Natural killer cell (primary cell): ENCODE results near the gene LRRC53. TPM values are rescaled to one million over a fixed set of nuclear protein-coding genes. Genes with fewer than 3 reads are reported as not detected.

Experiments
- ATAC-seq, 3 donors: fragments of 150-1000 bp in 2 of 3; fragments of 200-7000 bp in 1 of 3; cut with Tn5 transposase; 1 replicate in 1 of 3; 2 replicates in 2 of 3; pipeline ENCODE4 v1.10.0; 2021; ENCODE audit warnings: mild to moderate bottlenecking in 2 of 3, moderate library complexity in 2 of 3
- DNase-seq, 2 donors: peaks; one replicate each; pipeline versions ENCODE4 v3.0.0 to v3.0.0-alpha.2; 2013 to 2021; ENCODE audit warnings: mixed read lengths in 1 of 2
- H3K27ac ChIP-seq: one replicate; pipeline ENCODE4 v1.5.1; 2013; ENCODE audit warnings: mild to moderate bottlenecking, low read length
- H3K27me3 ChIP-seq: one replicate; pipeline ENCODE4 v1.6.1; 2013; ENCODE audit warnings: low read length; ENCODE audit not compliant: control insufficient read depth, insufficient read depth
- H3K36me3 ChIP-seq: one replicate; pipeline ENCODE4 v1.6.1; 2013; ENCODE audit warnings: low read length; ENCODE audit not compliant: control insufficient read depth, insufficient read depth
- H3K4me1 ChIP-seq: one replicate; pipeline ENCODE4 v1.6.1; 2013; ENCODE audit warnings: low read length; ENCODE audit not compliant: control insufficient read depth, insufficient read depth
- H3K4me3 ChIP-seq: one replicate; pipeline ENCODE4 v1.5.1; 2013; ENCODE audit warnings: low read length
- H3K9me3 ChIP-seq: one replicate; pipeline ENCODE4 v1.6.1; 2013; ENCODE audit warnings: low read length; ENCODE audit not compliant: control insufficient read depth, insufficient read depth
- H3K27ac Mint-ChIP-seq, 2 donors: one replicate each; pipeline ENCODE4 v1.8.0; 2022; ENCODE audit warnings: mild to moderate bottlenecking in 2 of 2, mixed read lengths in 2 of 2, moderate library complexity in 1 of 2
- H3K27me3 Mint-ChIP-seq, 2 donors: one replicate each; pipeline ENCODE4 v1.8.0; 2022; ENCODE audit warnings: low read depth in 2 of 2, mixed read lengths in 2 of 2
- H3K36me3 Mint-ChIP-seq: one replicate; pipeline ENCODE4 v1.8.0; 2022; ENCODE audit warnings: mixed read lengths
- H3K4me1 Mint-ChIP-seq, 2 donors: one replicate each; pipeline ENCODE4 v1.8.0; 2022; ENCODE audit warnings: mixed read lengths in 2 of 2
- H3K4me3 Mint-ChIP-seq: one replicate; pipeline ENCODE4 v1.8.0; 2022; ENCODE audit warnings: mild to moderate bottlenecking, moderate library complexity, mixed read lengths
- H3K9me3 Mint-ChIP-seq, 2 donors: one replicate each; pipeline ENCODE4 v1.8.0; 2022; ENCODE audit warnings: mixed read lengths in 2 of 2
- WGBS: methylation state at CpG from one replicate; pipeline ENCODE4 v1.1.7; 2013; ENCODE audit warnings: missing lambda C conversion rate; ENCODE audit not compliant: insufficient coverage; 5-methylcytosine and 5-hydroxymethylcytosine counted together
- intact Hi-C: fragments of 100-400 bp; cut with micrococcal nuclease; formaldehyde crosslinking; loops from one replicate; pipeline ENCODE4 v1.14.2; 2022
- total RNA-seq, 4 donors: library from RNA; stranded (reverse); fragments of 120-200 nt in 1 of 4; gene quantifications; one replicate each; pipeline versions ENCODE4 v1.2.3 to v1.2.4, GENCODE V29; 2013 to 2022
- TF ChIP-seq, protein P1 (sequence below): fragments of 200-600 bp; IDR thresholded peaks from one replicate; pipeline ENCODE4 v1.8.0; 2022; ENCODE audit warnings: antibody characterized with exemption

The LRRC53 gene
- total RNA-seq, 3 donors from 2014 or later (not counting 1 experiment from before 2014, with no cell fraction given), result not detected

DNA sequence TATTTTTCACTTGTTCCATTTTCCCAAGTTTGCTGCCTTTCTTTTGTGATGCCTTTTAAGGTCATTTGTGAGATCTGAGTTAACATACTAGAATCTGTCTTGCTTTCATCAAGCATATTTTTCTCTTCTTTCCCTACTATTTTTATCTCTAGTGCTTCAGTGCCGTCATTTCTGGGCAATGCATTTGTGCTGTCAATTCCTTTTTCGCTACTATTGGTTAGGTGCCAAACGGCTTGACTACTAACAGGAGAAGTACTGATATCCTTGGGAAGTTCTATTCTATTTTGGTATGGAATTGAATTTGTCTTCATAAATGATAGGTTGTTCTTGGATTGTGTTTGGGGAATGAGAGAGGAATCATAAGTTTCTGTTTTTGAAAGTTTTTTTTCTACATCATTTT, 42.2 kb downstream of the LRRC53 start:
- DNase-seq (no peak), ATAC-seq (no peak)
- H3K4me3 Mint-ChIP-seq, result no peak overlapping the region
- H3K27me3 Mint-ChIP-seq, result no peaks in the 10 kb centered on the region
- 79% methylated on average over 3 of the region's 3 CpGs for WGBS
- no peaks in the 10 kb centered on the region for H3K27me3 ChIP-seq
- H3K36me3 ChIP-seq, result no peaks in the 10 kb centered on the region
- no peaks in the 10 kb centered on the region for H3K4me1 ChIP-seq
- intact Hi-C loops, result no loop called here
- no peaks in the 10 kb centered on the region for H3K9me3 Mint-ChIP-seq
- no peaks in the 10 kb centered on the region for H3K36me3 Mint-ChIP-seq
- TF ChIP-seq, protein P1, sequence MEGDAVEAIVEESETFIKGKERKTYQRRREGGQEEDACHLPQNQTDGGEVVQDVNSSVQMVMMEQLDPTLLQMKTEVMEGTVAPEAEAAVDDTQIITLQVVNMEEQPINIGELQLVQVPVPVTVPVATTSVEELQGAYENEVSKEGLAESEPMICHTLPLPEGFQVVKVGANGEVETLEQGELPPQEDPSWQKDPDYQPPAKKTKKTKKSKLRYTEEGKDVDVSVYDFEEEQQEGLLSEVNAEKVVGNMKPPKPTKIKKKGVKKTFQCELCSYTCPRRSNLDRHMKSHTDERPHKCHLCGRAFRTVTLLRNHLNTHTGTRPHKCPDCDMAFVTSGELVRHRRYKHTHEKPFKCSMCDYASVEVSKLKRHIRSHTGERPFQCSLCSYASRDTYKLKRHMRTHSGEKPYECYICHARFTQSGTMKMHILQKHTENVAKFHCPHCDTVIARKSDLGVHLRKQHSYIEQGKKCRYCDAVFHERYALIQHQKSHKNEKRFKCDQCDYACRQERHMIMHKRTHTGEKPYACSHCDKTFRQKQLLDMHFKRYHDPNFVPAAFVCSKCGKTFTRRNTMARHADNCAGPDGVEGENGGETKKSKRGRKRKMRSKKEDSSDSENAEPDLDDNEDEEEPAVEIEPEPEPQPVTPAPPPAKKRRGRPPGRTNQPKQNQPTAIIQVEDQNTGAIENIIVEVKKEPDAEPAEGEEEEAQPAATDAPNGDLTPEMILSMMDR, result no peak
- no peak overlapping the region for H3K27ac ChIP-seq
- H3K4me3 ChIP-seq, result no peak overlapping the region
- no peaks in the 10 kb centered on the region for H3K9me3 ChIP-seq
- H3K27ac Mint-ChIP-seq, result no peak overlapping the region
- no peaks in the 10 kb centered on the region for H3K4me1 Mint-ChIP-seq

DNA sequence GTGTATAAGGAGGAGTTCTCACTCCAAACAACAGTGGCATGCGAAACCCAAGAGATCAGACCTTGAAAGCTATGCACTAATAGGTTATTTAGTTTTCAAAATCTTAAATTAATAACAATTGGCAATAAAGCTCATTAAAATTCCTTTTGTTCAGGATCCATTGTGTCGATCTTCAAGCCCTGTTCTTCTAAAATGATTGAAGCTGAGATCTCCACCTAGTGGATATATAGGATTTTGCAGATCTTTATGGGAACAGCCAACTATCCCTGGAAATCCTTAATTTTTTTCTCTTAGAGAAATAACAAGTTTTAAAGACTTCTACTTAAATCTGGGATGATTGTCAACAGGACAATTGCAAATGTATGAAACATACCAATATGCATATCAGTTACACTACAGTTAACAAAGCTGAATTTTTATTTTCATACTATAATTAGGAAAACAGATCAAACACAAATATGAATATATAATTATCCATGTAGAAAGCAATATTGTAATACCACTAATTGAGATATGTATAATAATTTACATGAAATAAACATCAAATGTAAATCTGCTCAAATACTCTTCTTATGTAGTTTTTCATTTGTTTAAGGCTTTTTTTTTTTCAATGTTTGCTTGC, 43.3 kb downstream of the LRRC53 start:
- Histone ChIP-seq H3K36me3 (no peaks in the 10 kb centered on the region), H3K27ac (no peak overlapping the region), H3K9me3 (no peaks in the 10 kb centered on the region), H3K27me3 (no peaks in the 10 kb centered on the region), H3K4me1 (no peaks in the 10 kb centered on the region), H3K4me3 (no peak overlapping the region)
- Mint-ChIP-seq H3K4me3 (no peak overlapping the region), H3K9me3 (no peaks in the 10 kb centered on the region), H3K4me1 (no peaks in the 10 kb centered on the region), H3K36me3 (no peaks in the 10 kb centered on the region), H3K27ac (no peak overlapping the region), H3K27me3 (no peaks in the 10 kb centered on the region)
- DNase-seq, result peak in 1 of 2 donors; percentile 4
- intact Hi-C loops, result no loop called here
- TF ChIP-seq, protein P1, result no peak
- WGBS, result 20% methylated on average over 1 of the region's 2 CpGs
- no peak for ATAC-seq

DNA sequence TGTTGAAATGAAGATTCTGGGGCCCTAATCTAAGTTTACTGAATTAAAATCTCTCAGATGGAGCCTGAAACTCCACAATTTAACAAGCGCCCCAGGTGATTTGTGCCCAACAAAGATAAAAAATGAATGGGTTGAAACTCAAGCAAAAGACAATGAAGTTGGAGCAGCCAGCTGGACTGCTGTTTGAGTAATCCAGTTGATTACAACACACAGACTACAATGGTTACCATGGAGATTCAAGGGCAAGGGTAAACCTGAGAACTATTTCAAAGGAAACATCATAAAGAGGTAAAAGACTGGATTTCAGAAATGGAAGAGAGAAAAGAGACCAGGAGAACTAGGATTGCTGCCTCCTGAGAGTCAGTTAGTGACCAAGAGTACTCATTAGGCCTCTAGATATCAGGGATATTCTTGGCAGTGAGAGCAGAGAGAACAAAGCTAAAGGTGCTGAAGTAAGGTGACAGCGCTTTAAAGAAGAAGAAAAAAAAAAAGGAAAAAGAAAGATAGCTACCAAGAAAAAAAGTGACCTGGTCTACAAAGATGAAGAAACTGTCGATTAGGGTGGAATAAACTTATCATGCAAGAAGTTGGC, 44.5 kb downstream of the LRRC53 start:
- no peaks in the 10 kb centered on the region for H3K27me3 ChIP-seq
- Mint-ChIP-seq H3K4me3 (no peak overlapping the region), H3K9me3 (no peaks in the 10 kb centered on the region), H3K27ac (no peak overlapping the region), H3K36me3 (no peaks in the 10 kb centered on the region), H3K4me1 (no peaks in the 10 kb centered on the region), H3K27me3 (no peaks in the 10 kb centered on the region)
- H3K27ac ChIP-seq, result no peak overlapping the region
- H3K36me3 ChIP-seq, result no peaks in the 10 kb centered on the region
- H3K4me3 ChIP-seq, result no peak overlapping the region
- DNase-seq (no peak), ATAC-seq (no peak)
- TF ChIP-seq, protein P1, result no peak
- intact Hi-C loops, result no loop called here
- no peaks in the 10 kb centered on the region for H3K4me1 ChIP-seq
- WGBS, result 95% methylated on average over 3 of the region's 3 CpGs
- no peaks in the 10 kb centered on the region for H3K9me3 ChIP-seq
